Loucy (cell line): ENCODE data around the gene OR2M5.

Source experiments
- CTCF ChIP-seq: fragments of 200-600 bp; sonication (generic); conservative IDR thresholded peaks from 2 replicates; pipeline ENCODE4 v1.5.1; 2014; ENCODE audit warnings: mild to moderate bottlenecking, antibody characterized with exemption, low read length
- EZH2phosphoT487 ChIP-seq: fragments of 200-600 bp; IDR thresholded peaks from 2 replicates; pipeline ENCODE4 v1.6.1; 2018; ENCODE audit warnings: antibody characterized with exemption, mild to moderate bottlenecking, moderate library complexity, borderline replicate concordance

- no peak for TF ChIP-seq EZH2phosphoT487
- no peak for TF ChIP-seq CTCF
Measured at GRCh38 chr1:248114890-248115289, 30.1 kb upstream of the OR2M5 start.
